HUES64 (cell line): ENCODE results near the gene SIDT1.

Experiments
- H3K27ac ChIP-seq: 2 replicates; pipeline ENCODE4 v1.7.0; 2013; ENCODE audit warnings: low read depth, low read length, inconsistent platforms
- H3K27me3 ChIP-seq: 2 replicates; pipeline ENCODE4 v1.6.1; 2013; ENCODE audit warnings: mild to moderate bottlenecking, low read length; ENCODE audit not compliant: insufficient read depth
- H3K36me3 ChIP-seq: 2 replicates; pipeline ENCODE4 v1.6.1; 2013; ENCODE audit warnings: mild to moderate bottlenecking, low read length; ENCODE audit not compliant: insufficient read depth
- H3K4me1 ChIP-seq: 2 replicates; pipeline ENCODE4 v1.6.1; 2013; ENCODE audit warnings: mild to moderate bottlenecking, low read length, moderate library complexity; ENCODE audit not compliant: insufficient read depth
- H3K4me3 ChIP-seq: 2 replicates; pipeline ENCODE4 v1.5.1; 2013; ENCODE audit warnings: mild to moderate bottlenecking, low read length, moderate library complexity
- H3K9ac ChIP-seq: 2 replicates; pipeline ENCODE4 v1.6.1; 2013; ENCODE audit warnings: mild to moderate bottlenecking, low read depth, low read length
- H3K9me3 ChIP-seq: 2 replicates; pipeline ENCODE4 v1.6.1; 2013; ENCODE audit warnings: low read depth, low read length; ENCODE audit not compliant: insufficient read depth
- WGBS: fragments of 150-250, 120-280 bp; methylation state at CpG from one replicate; pipeline ENCODE4 v1.1.7; 2013; ENCODE audit warnings: missing lambda C conversion rate; 5-methylcytosine and 5-hydroxymethylcytosine counted together

Gene SIDT1

GRCh38 chr3:113560831-113561623 lies 28.7 kb downstream of the SIDT1 start:
- H3K27me3 ChIP-seq = no peaks in the 10 kb centered on the region
- H3K9ac ChIP-seq = no peak overlapping the region
- no peak overlapping the region for H3K27ac ChIP-seq
- H3K36me3 ChIP-seq = no peaks in the 10 kb centered on the region
- no peak overlapping the region for H3K4me3 ChIP-seq
- H3K4me1 ChIP-seq = peaks cover 9% of the 10 kb centered on the region; the same call in 1 of the 2 replicates
- no peaks in the 10 kb centered on the region for H3K9me3 ChIP-seq
- 92% methylated on average over 3 of the region's 4 CpGs for WGBS

- Histone ChIP-seq H3K9me3 (no peaks in the 10 kb centered on the region), H3K27me3 (peaks cover 4% of the 10 kb centered on the region; the same call in 1 of the 2 replicates), H3K36me3 (no peaks in the 10 kb centered on the region), H3K4me1 (no peaks in the 10 kb centered on the region), H3K4me3 (no peak overlapping the region), H3K27ac (no peak overlapping the region), H3K9ac (no peak overlapping the region)
- 96% methylated on average over 1 of the region's 1 CpG for WGBS
Observed at GRCh38 chr3:113565555-113565954, 33.2 kb downstream of the SIDT1 start.

- Histone ChIP-seq H3K27me3 (peaks cover 4% of the 10 kb centered on the region; the same call in 1 of the 2 replicates), H3K36me3 (no peaks in the 10 kb centered on the region), H3K4me3 (no peak overlapping the region), H3K27ac (no peak overlapping the region), H3K9me3 (no peaks in the 10 kb centered on the region), H3K4me1 (peaks cover 5% of the 10 kb centered on the region; the same call in 1 of the 2 replicates), H3K9ac (no peak overlapping the region)
- 93% methylated on average over 3 of the region's 3 CpGs for WGBS
Observed at GRCh38 chr3:113570158-113570557, 37.8 kb downstream of the SIDT1 start.

- H3K9ac ChIP-seq = no peak overlapping the region
- H3K36me3 ChIP-seq = no peaks in the 10 kb centered on the region
- H3K27me3 ChIP-seq = peaks cover under 1% of the 10 kb centered on the region; the same call in 1 of the 2 replicates
- no peaks in the 10 kb centered on the region for H3K9me3 ChIP-seq
- WGBS = 83% methylated on average over 2 of the region's 2 CpGs
- H3K4me1 ChIP-seq = peaks cover 8% of the 10 kb centered on the region; the same call in 1 of the 2 replicates
- no peak overlapping the region for H3K4me3 ChIP-seq
- H3K27ac ChIP-seq = no peak overlapping the region
Observed at GRCh38 chr3:113571360-113571759, 39.0 kb downstream of the SIDT1 start.

GRCh38 chr3:113573728-113574127 lies 41.4 kb downstream of the SIDT1 start:
- Histone ChIP-seq H3K4me3 (no peak overlapping the region), H3K27me3 (no peaks in the 10 kb centered on the region), H3K9me3 (no peaks in the 10 kb centered on the region), H3K9ac (no peak overlapping the region), H3K4me1 (peaks cover 8% of the 10 kb centered on the region; the same call in 1 of the 2 replicates), H3K27ac (no peak overlapping the region), H3K36me3 (no peaks in the 10 kb centered on the region)
- WGBS = 91% methylated on average over 3 of the region's 3 CpGs

- no peaks in the 10 kb centered on the region for H3K27me3 ChIP-seq
- no peak overlapping the region for H3K9ac ChIP-seq
- no peak overlapping the region for H3K4me3 ChIP-seq
- no peaks in the 10 kb centered on the region for H3K9me3 ChIP-seq
- WGBS = 91% methylated on average over 2 of the region's 2 CpGs
- H3K4me1 ChIP-seq = peaks cover 8% of the 10 kb centered on the region; the same call in 1 of the 2 replicates
- H3K27ac ChIP-seq = no peak overlapping the region
- no peaks in the 10 kb centered on the region for H3K36me3 ChIP-seq
Observed at GRCh38 chr3:113574213-113574612, 41.9 kb downstream of the SIDT1 start.

- Histone ChIP-seq H3K27ac (no peak overlapping the region), H3K4me1 (peaks cover 8% of the 10 kb centered on the region; the same call in 1 of the 2 replicates), H3K36me3 (no peaks in the 10 kb centered on the region), H3K4me3 (no peak overlapping the region), H3K9me3 (no peaks in the 10 kb centered on the region), H3K9ac (no peak overlapping the region), H3K27me3 (no peaks in the 10 kb centered on the region)
- WGBS = 68% methylated on average over 4 of the region's 4 CpGs
Observed at GRCh38 chr3:113575206-113575605, 42.9 kb downstream of the SIDT1 start.

GRCh38 chr3:113585228-113585627 lies 52.9 kb downstream of the SIDT1 start:
- WGBS = 86% methylated on average over 1 of the region's 1 CpG
- no peaks in the 10 kb centered on the region for H3K36me3 ChIP-seq
- peaks cover 26% of the 10 kb centered on the region for H3K4me1 ChIP-seq
- no peaks in the 10 kb centered on the region for H3K27me3 ChIP-seq
- H3K9ac ChIP-seq = no peak overlapping the region
- H3K27ac ChIP-seq = peak overlapping the region; percentile 65; the same call in 1 of the 2 replicates
- H3K4me3 ChIP-seq = no peak overlapping the region
- no peaks in the 10 kb centered on the region for H3K9me3 ChIP-seq

- Histone ChIP-seq H3K27me3 (no peaks in the 10 kb centered on the region), H3K4me3 (no peak overlapping the region), H3K9ac (no peak overlapping the region), H3K4me1 (peaks cover 31% of the 10 kb centered on the region), H3K27ac (peak overlapping the region; percentile 65; the same call in 1 of the 2 replicates), H3K9me3 (no peaks in the 10 kb centered on the region), H3K36me3 (no peaks in the 10 kb centered on the region)
- WGBS = 43% methylated on average over 3 of the region's 3 CpGs
Observed at GRCh38 chr3:113585720-113586119, 53.4 kb downstream of the SIDT1 start.

- Histone ChIP-seq H3K27ac (no peak overlapping the region), H3K27me3 (no peaks in the 10 kb centered on the region), H3K9ac (no peak overlapping the region), H3K36me3 (no peaks in the 10 kb centered on the region), H3K4me1 (peaks cover 41% of the 10 kb centered on the region), H3K4me3 (no peak overlapping the region), H3K9me3 (no peaks in the 10 kb centered on the region)
- WGBS = 93% methylated on average over 2 of the region's 2 CpGs
Observed at GRCh38 chr3:113588806-113589205, 56.5 kb downstream of the SIDT1 start.

GRCh38 chr3:113589971-113590370 lies 57.6 kb downstream of the SIDT1 start:
- Histone ChIP-seq H3K36me3 (no peaks in the 10 kb centered on the region), H3K27me3 (no peaks in the 10 kb centered on the region), H3K9me3 (no peaks in the 10 kb centered on the region), H3K27ac (no peak overlapping the region), H3K9ac (no peak overlapping the region), H3K4me3 (no peak overlapping the region), H3K4me1 (peaks cover 41% of the 10 kb centered on the region)
- 68% methylated on average over 1 of the region's 1 CpG for WGBS
